GM23248 (cell line): ENCODE data around the gene ARL14. TPM values are rescaled to one million over a fixed set of nuclear protein-coding genes. Genes with fewer than 3 reads are reported as not detected.

Experiments used
- DNase-seq: peaks from one replicate; pipeline ENCODE4 v3.0.0-alpha.2; 2015
- H2AFZ ChIP-seq: fragments of 200-600 bp; sonication (generic); 2 replicates; pipeline ENCODE4 v1.6.1; 2016; ENCODE audit warnings: antibody characterized with exemption
- H3F3A ChIP-seq: fragments of 200-600 bp; sonication (generic); 2 replicates; pipeline ENCODE4 v1.6.1; 2016; ENCODE audit warnings: mild to moderate bottlenecking, antibody characterized with exemption, mixed run types; ENCODE audit not compliant: insufficient read depth
- H3K27ac ChIP-seq: fragments of 200-600 bp; sonication (generic); 2 replicates; pipeline ENCODE4 v1.5.1; 2016; ENCODE audit warnings: mild to moderate bottlenecking
- H3K27me3 ChIP-seq: fragments of 200-600 bp; sonication (generic); replicated peaks from 2 replicates; pipeline ENCODE4 v1.6.1; 2016; ENCODE audit warnings: mild to moderate bottlenecking; ENCODE audit not compliant: insufficient read depth
- H3K36me3 ChIP-seq: fragments of 200-600 bp; sonication (generic); 2 replicates; pipeline ENCODE4 v1.6.1; 2016; ENCODE audit warnings: low read depth, mild to moderate bottlenecking
- H3K4me1 ChIP-seq: fragments of 200-600 bp; sonication (generic); 2 replicates; pipeline ENCODE4 v1.6.1; 2016; ENCODE audit warnings: mild to moderate bottlenecking; ENCODE audit not compliant: insufficient read depth
- H3K4me2 ChIP-seq: fragments of 200-600 bp; sonication (generic); one replicate; pipeline ENCODE4 v1.6.1; 2016; ENCODE audit warnings: mild to moderate bottlenecking; ENCODE audit not compliant: unreplicated experiment
- H3K4me3 ChIP-seq: fragments of 200-600 bp; sonication (generic); 2 replicates; pipeline ENCODE4 v1.5.1; 2016; ENCODE audit warnings: mild to moderate bottlenecking
- H3K79me2 ChIP-seq: fragments of 200-600 bp; sonication (generic); 2 replicates; pipeline ENCODE4 v1.6.1; 2016; ENCODE audit warnings: mild to moderate bottlenecking; ENCODE audit not compliant: insufficient read depth
- H3K9ac ChIP-seq: fragments of 200-600 bp; sonication (generic); 2 replicates; pipeline ENCODE4 v1.6.1; 2016; ENCODE audit warnings: mild to moderate bottlenecking
- H3K9me2 ChIP-seq: fragments of 200-600 bp; sonication (generic); 2 replicates; pipeline ENCODE4 v1.6.1; 2016; ENCODE audit warnings: mixed run types, mild to moderate bottlenecking, moderate library complexity; ENCODE audit not compliant: insufficient read depth
- H3K9me3 ChIP-seq: fragments of 200-600 bp; sonication (generic); one replicate; pipeline ENCODE4 v1.6.1; 2017; ENCODE audit warnings: low read depth
- H4K20me1 ChIP-seq: fragments of 200-600 bp; sonication (generic); 2 replicates; pipeline ENCODE4 v1.6.0; 2016; ENCODE audit not compliant: insufficient read depth
- EZH2 ChIP-seq: fragments of 200-600 bp; sonication (generic); IDR thresholded peaks from 2 replicates; pipeline ENCODE4 v1.6.1; 2018; ENCODE audit warnings: antibody characterized with exemption, mild to moderate bottlenecking; ENCODE audit not compliant: insufficient read depth, poor library complexity, severe bottlenecking
- EZH2phosphoT487 ChIP-seq: fragments of 200-600 bp; sonication (generic); IDR thresholded peaks from 2 replicates; pipeline ENCODE4 v1.6.1; 2018; ENCODE audit warnings: antibody characterized with exemption, moderate library complexity, mild to moderate bottlenecking, low read depth; ENCODE audit not compliant: insufficient read depth
- whole genome bisulfite sequencing, 2 experiments: methylation state at CpG; one replicate each; pipeline ENCODE4 v1.1.6; 2015 to 2017; ENCODE audit warnings: low lambda C conversion rate in 2 of 2, low coverage in 1 of 2; ENCODE audit errors: missing lambda C conversion rate in 2 of 2; 5-methylcytosine and 5-hydroxymethylcytosine counted together
- in situ Hi-C: fragments of 300-500 bp; cut with MboI; formaldehyde crosslinking; loops from 2 replicates; pipeline ENCODE4 v1.15.0; 2020
- polyA plus RNA-seq: library from polyadenylated mRNA; unstranded; fragments of >200 nt; fragmentation: Nextera tagmentation; extraction: Ambion mirVana; gene quantifications from 2 replicates; pipeline ENCODE4 v1.2.1, GENCODE V29; 2016
- small RNA-seq: library from RNA; depleted of rRNA; stranded (forward); fragments of <200 nt; gene quantifications from one replicate; pipeline ENCODE3, GENCODE V24; 2014; ENCODE audit warnings: low read depth, low replicate concordance
- total RNA-seq: library from RNA; depleted of rRNA; stranded (reverse); fragments of >200 nt; shearing (Covaris generic); gene quantifications from 2 replicates; pipeline ENCODE4 v1.2.3, GENCODE V29; 2014; rRNA removed

The ARL14 gene
- total and polyA plus RNA-seq, 2 experiments from 2014 or later = not detected

DNA sequence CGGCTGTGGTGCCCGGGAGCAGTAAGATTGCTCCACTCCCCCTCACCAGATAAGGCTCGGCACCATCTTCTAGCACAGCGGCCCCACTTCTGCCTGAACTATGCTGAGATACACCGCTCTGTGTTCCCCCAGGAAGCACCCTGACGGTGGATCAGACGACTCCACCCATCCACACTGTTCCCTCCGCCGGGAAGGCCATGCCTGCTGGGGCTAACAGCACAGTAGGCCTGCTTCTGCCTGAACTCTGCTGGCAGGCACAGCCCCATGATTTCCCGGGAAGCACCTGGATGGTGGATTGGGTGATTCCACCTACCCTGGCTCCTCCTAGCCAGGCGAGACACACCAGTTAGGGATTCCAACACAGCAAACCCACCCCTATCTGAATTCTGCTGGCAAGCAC, 42.8 kb downstream of the ARL14 start:
- H3K4me2 ChIP-seq = no peak overlapping the region
- H3K4me3 ChIP-seq = no peak overlapping the region
- no peak for DNase-seq
- no peak overlapping the region for H2AFZ ChIP-seq
- H3K9me3 ChIP-seq = no peaks in the 10 kb centered on the region
- in situ Hi-C loops = no loop called here
- H3F3A ChIP-seq = no peaks in the 10 kb centered on the region
- H3K27ac ChIP-seq = no peak overlapping the region
- H4K20me1 ChIP-seq = no peaks in the 10 kb centered on the region
- WGBS, 2 experiments = 67 to 76% methylated on average over 11 of the region's 11 CpGs
- no peaks in the 10 kb centered on the region for H3K79me2 ChIP-seq
- H3K9ac ChIP-seq = no peak overlapping the region
- no peaks in the 10 kb centered on the region for H3K36me3 ChIP-seq
- H3K4me1 ChIP-seq = no peaks in the 10 kb centered on the region
- H3K27me3 ChIP-seq = no peaks in the 10 kb centered on the region; the same call in 1 of the 2 replicates
- H3K9me2 ChIP-seq = no peaks in the 10 kb centered on the region
- TF ChIP-seq EZH2 (no peak), EZH2phosphoT487 (no peak)

- in situ Hi-C loops = no loop called here
- H3K27ac ChIP-seq = no peak overlapping the region
- no peak overlapping the region for H3K9ac ChIP-seq
- no peak overlapping the region for H3K4me3 ChIP-seq
- no peak overlapping the region for H3K4me2 ChIP-seq
- no peaks in the 10 kb centered on the region for H4K20me1 ChIP-seq
- DNase-seq = no peak
- TF ChIP-seq EZH2 (no peak), EZH2phosphoT487 (no peak)
- no peaks in the 10 kb centered on the region for H3K36me3 ChIP-seq
- no peaks in the 10 kb centered on the region for H3K9me3 ChIP-seq
- H3K79me2 ChIP-seq = no peaks in the 10 kb centered on the region
- no peaks in the 10 kb centered on the region for H3K9me2 ChIP-seq
- H2AFZ ChIP-seq = no peak overlapping the region
- H3F3A ChIP-seq = no peaks in the 10 kb centered on the region
- H3K4me1 ChIP-seq = no peaks in the 10 kb centered on the region
- no peaks in the 10 kb centered on the region; the same call in 1 of the 2 replicates for H3K27me3 ChIP-seq
- WGBS, 2 experiments = 55 to 61% methylated on average over 5 of the region's 5 CpGs
Observed at GRCh38 chr3:160720123-160720746, 43.3 kb downstream of the ARL14 start.

GRCh38 chr3:160722331-160722730, 45.4 kb downstream of the ARL14 start:
- in situ Hi-C loops = no loop called here
- H2AFZ ChIP-seq = no peak overlapping the region
- no peaks in the 10 kb centered on the region for H3K36me3 ChIP-seq
- H3K27me3 ChIP-seq = no peaks in the 10 kb centered on the region
- H3K27ac ChIP-seq = no peak overlapping the region
- H4K20me1 ChIP-seq = no peaks in the 10 kb centered on the region
- no peaks in the 10 kb centered on the region for H3K9me2 ChIP-seq
- no peaks in the 10 kb centered on the region for H3F3A ChIP-seq
- H3K9ac ChIP-seq = no peak overlapping the region
- no peak overlapping the region for H3K4me2 ChIP-seq
- no peaks in the 10 kb centered on the region for H3K9me3 ChIP-seq
- 21 to 31% methylated on average over 2 of the region's 2 CpGs for WGBS, 2 experiments
- no peak for DNase-seq
- H3K79me2 ChIP-seq = no peaks in the 10 kb centered on the region
- no peak overlapping the region for H3K4me3 ChIP-seq
- no peaks in the 10 kb centered on the region for H3K4me1 ChIP-seq
- TF ChIP-seq EZH2 (no peak), EZH2phosphoT487 (no peak)

- no peak overlapping the region for H3K4me2 ChIP-seq
- no peak overlapping the region for H3K4me3 ChIP-seq
- in situ Hi-C loops = no loop called here
- H3K79me2 ChIP-seq = no peaks in the 10 kb centered on the region
- TF ChIP-seq EZH2phosphoT487 (no peak), EZH2 (no peak)
- H3K9ac ChIP-seq = no peak overlapping the region
- no peaks in the 10 kb centered on the region for H3K4me1 ChIP-seq
- WGBS, 2 experiments = 2 to 5% methylated on average over 2 of the region's 2 CpGs
- H3K9me3 ChIP-seq = no peaks in the 10 kb centered on the region
- H3K27ac ChIP-seq = no peak overlapping the region
- H3F3A ChIP-seq = no peaks in the 10 kb centered on the region
- no peaks in the 10 kb centered on the region for H3K36me3 ChIP-seq
- H3K9me2 ChIP-seq = no peaks in the 10 kb centered on the region
- H2AFZ ChIP-seq = no peak overlapping the region
- no peaks in the 10 kb centered on the region for H3K27me3 ChIP-seq
- H4K20me1 ChIP-seq = no peaks in the 10 kb centered on the region
- DNase-seq = no peak
Observed at GRCh38 chr3:160725338-160725737, 48.4 kb downstream of the ARL14 start.

Small RNAs within 50 kb of the gene (small RNA-seq; reads per million reads assigned to genes)
- not detected for gene RF00139

Other genes with a start within 250 kb of the ARL14 start
- gene TRIM59, start 227.4 kb upstream of the ARL14 start, total RNA-seq = 14.8 and 26.1 TPM in 2 replicates
- 23.9 and 25.0 TPM in 2 replicates for gene TRIM59, start 227.4 kb upstream of the ARL14 start, polyA plus RNA-seq
- 28.6 and 33.1 TPM in 2 replicates for gene KPNA4, start 111.6 kb upstream of the ARL14 start, total RNA-seq
- 17.4 and 20.3 TPM in 2 replicates for gene KPNA4, start 111.6 kb upstream of the ARL14 start, polyA plus RNA-seq
- gene PPM1L, start 79.1 kb downstream of the ARL14 start, total RNA-seq = under 0.01 and 0.38 TPM in 2 replicates
- gene PPM1L, start 79.1 kb downstream of the ARL14 start, polyA plus RNA-seq = 0.15 and 0.26 TPM in 2 replicates